Esophagus mucosa (tissue), 1 donor: Measurements from ENCODE around the gene OSBP2. TPM values are rescaled to one million over a fixed set of nuclear protein-coding genes. Genes with fewer than 3 reads are reported as not detected.

ENCODE experiments used
- ATAC-seq: fragments of 200-7000 bp; cut with Tn5 transposase; one replicate; pipeline ENCODE4 v1.9.1; 2020
- total RNA-seq: library from RNA; stranded (reverse); gene quantifications from one replicate; pipeline ENCODE4 v1.2.4, GENCODE V29; 2023
- donor health status: DM: yes; HTN: yes; CAD: no.

The OSBP2 gene
- total RNA-seq, 1 donor from 2014 or later = 3.0 TPM

DNA sequence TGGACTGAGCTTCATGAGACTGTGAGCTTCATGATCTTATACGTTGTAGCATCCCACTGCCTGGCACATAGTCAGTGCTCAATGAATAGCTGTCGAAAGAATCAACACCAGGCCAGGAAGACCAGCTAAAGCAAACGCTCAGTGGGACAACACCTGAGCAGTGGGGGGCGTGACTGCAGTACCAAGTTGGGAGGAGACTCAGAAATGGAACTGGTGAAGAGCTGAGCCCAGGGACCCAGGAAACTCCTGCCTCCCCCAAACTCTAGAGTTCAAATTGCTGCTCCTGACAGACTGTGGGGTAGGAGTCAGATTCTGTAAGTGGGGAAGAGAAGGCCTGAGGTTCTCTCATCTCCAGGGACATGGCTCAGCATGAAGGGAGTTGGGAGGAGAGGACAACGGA is 214.6 kb downstream of the OSBP2 start:
- no peak for ATAC-seq

DNA sequence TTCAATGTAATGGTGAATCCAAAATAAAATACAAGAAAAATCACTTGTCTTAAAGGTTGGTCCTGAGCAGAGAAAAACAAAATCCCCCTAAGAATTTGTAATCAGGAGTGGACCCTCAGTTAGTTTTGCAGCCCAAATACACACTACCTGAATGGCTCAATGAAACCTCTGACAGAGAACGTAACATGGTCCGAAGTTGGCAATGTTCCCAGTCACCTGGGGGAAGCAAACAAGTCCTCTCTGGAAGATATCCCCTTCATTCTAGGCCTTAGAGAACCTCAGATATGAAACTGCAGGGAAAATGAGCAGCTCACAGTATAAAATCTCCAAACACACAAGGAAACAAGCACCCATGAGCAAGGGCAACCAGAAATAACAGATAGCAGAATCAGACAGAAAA is 215.7 kb downstream of the OSBP2 start:
- no peak for ATAC-seq

DNA sequence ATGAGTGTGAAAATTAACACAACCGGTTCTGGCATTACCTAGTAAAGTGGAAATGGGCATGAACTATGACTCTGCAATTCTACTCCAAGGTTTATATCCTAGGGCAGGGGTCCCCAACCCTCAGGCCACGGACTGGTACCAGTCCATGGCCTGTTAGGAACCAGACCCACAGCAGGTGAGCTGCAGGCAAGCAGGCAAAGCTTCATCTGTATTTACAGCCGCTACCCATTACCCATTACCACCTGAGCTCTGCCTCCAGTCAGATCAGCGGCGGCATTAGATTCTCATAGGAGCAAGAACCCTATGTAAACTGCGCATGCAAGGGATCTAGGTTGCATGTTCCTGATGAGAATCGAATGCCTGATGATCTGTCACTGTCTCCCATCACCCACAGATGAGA is 224.1 kb downstream of the OSBP2 start:
- no peak for ATAC-seq

DNA sequence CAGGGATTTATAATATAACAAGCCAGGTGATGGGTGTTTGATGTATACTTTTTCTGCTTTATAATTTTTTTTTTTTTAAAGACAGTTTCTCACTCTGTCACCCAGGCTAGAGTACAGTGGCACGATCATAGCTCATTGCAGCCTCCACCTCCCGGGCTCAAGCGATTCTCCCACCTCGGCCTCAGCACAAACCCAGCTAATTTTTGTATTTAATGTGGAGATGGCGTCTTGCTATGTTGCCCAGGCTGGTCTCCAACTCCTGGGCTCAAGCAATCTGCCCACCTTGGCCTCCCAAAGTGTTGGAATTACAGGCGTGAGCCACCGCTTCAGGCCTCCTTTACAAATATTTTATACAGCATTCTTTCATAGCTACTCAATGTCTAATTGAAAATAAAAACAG is 225.3 kb downstream of the OSBP2 start:
- no peak for ATAC-seq

DNA sequence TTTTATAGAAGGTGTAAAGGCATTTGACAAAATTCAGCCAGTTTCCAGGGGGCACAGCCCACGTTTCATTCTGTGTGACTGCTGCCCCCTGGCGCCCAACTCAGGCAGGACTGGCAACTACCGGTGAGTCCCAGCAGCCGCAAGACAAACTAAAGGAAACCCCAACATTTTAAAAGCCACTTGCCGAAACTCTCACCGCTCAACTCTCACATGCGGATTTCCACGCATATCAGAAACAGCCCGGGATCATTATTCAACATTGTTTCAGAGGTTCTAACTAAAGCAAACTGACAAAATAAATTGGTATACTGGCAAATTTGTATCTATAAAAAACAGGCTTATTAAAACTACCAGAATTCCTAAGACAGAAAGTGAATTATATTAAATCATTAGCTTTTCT is 225.7 kb downstream of the OSBP2 start:
- ATAC-seq = peak; percentile 62

DNA sequence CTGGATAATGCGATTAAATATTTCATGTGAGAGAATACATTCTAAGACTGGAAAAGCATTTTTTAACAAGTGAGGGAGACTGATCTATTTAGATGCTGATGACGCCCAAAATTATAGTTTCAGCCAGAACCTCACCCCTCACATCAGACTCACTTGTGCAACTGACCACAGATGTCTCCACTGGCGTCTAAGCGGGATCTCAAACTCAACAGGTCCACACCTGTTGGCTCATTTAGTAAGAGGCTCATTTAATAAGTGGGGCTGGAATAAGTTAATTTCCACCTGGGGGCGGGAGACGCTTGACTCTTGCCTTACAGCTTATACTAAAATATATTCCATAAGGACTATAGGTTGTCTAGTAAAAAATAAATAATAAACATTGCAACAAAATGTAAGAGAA is 226.4 kb downstream of the OSBP2 start:
- ATAC-seq = peak; percentile 40

DNA sequence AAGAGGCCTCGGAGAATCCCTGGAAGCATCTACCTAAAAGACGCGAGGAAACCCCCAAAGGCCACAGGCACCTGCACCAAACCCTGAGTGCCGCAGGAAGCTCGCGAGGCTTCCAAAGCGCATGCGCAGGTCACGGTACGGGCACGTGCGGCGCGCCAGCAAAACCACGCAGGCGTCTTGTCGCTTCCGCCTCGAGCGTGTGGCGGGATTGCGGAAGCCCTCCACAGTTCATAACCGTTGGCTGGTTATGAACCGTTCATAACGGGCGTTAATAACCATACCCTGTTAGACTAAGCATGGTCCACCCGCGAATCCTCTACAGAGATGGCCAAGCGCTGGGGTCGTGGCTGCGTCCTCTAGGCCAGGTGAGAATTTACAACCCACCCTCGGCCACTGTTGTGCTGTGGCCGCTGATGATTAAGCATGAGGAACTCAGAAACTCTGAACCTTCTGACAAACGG is 227.5 kb downstream of the OSBP2 start:
- ATAC-seq = peak; percentile 44

DNA sequence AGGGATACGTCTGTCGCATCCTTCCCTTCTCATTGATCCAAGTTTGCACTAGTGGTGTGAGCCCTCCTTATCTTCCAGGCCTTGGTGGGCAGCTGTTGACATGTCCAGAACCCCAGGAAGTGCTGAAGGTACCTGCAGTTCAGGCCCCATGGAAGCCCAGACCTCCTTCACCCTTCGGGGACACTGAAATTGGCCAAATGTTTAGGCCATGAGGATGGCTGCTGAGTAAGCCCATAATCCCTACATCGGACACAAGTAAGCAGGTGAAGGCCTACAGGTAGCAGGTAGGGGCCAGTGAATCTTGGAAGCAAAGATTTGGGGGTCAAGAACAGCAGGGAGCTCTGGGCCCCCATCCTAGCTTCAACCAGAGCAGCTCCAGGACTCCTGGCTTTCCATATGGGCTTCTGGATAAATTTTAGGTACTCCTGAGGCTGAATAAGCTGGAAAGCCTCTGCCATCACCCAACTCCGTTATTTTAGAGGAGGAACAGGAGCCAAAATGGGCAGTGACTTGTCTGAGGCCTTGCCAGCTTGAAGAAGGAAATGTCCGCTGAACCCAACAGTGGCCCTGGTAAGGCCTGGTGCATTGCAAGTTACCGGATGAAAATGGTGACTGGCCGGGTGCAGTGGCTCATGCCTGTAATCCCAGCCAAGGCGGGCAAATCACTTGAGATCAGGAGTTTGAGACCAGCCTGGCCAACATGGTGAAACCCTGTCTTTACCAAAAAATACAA is 228.7 kb downstream of the OSBP2 start:
- ATAC-seq = no peak

DNA sequence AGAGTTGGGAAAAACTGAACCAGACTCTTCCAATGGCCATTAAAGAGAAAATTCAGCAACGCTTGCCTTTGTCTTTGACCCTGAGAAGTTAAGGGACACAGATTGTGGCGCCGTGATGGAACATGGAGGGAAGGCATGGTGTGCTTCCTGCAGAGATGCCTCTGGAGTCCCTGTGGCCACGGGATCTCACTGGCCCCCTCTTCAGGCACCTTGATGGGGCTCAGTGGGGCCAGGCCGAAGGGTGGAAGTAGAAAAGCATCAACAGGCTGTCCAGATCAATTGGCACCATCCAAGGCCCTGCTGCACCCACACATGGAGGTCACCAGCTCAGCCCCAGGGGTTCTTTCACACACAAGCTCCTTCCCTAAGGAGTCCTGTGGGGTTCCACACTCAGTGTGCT is 231.0 kb downstream of the OSBP2 start:
- ATAC-seq = no peak

DNA sequence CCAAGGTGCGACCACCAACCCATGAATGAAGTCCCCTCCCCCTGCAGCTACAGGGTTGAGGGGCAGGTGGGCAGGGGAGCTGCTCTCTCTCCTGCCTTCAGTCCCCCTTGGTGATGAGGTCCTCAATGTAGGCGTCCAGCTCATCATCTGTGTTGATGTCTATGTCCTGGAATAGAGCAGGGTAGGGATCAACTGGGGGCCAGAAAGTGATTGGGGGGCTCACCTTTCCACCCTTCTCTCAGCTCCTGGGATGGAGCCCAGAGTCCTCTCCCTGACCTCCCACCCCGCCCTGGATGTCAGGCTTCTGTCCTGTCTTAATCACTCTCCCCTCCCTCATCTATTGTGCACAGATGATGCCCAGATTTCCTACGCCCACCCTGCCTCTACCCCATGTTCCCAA is 232.0 kb downstream of the OSBP2 start:
- ATAC-seq = no peak

DNA sequence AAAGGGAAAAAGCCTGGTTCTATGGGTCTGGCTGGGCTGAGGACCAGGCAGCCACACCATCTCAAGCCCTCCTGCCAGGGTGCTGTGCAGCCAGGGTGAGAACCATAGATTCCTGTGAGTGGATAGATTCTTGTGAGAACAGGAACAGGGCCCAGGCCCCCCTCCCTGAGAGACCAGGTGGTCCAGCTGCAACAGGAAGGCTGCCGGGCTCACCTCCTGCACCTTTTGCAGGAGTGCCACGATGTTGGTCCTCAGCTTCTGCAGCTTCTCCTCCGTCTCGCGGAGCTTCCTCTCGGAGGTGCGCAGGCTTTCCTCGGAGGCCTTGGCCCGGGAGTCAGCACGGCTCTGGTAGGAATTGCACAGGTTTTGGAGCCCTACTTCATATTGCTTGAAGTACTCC is 233.1 kb downstream of the OSBP2 start:
- no peak for ATAC-seq

DNA sequence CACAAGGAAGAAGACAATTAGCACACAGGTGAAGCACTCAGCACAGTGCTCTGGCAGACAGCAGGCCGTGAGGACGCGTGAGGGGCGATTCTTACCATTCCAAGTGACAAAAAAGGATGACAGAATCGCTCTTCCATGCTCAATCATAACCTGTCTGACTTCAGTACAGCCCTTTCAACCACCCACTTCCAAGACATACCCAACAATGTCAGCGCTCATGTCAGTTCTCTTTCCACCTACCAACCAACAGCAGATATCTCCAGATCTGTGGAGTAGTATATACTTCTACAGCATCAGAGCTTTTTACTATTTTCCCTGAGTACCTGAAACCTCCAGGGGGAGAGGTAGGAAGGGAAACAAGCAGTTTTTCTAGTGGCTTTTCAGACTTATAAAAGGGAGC is 233.7 kb downstream of the OSBP2 start:
- no peak for ATAC-seq

DNA sequence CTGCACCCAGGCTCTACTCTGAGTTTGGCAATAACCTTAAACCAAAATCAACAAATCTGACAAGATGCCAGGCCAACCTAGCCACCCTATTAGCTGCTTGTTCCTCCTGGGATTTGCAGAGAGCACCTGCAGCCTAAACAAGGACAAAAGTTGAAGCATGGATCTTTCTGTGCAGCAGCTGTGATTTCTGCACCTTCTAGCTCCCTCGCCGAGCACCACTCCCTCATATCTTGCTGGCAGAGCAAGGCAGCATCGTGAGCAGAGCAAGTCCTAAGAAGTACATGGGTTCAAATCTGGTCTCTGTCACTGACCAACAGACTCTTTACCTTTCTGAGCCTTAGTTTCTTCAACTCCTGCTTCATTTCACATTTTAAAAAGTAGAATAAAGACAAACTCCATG is 235.6 kb downstream of the OSBP2 start:
- ATAC-seq = no peak

DNA sequence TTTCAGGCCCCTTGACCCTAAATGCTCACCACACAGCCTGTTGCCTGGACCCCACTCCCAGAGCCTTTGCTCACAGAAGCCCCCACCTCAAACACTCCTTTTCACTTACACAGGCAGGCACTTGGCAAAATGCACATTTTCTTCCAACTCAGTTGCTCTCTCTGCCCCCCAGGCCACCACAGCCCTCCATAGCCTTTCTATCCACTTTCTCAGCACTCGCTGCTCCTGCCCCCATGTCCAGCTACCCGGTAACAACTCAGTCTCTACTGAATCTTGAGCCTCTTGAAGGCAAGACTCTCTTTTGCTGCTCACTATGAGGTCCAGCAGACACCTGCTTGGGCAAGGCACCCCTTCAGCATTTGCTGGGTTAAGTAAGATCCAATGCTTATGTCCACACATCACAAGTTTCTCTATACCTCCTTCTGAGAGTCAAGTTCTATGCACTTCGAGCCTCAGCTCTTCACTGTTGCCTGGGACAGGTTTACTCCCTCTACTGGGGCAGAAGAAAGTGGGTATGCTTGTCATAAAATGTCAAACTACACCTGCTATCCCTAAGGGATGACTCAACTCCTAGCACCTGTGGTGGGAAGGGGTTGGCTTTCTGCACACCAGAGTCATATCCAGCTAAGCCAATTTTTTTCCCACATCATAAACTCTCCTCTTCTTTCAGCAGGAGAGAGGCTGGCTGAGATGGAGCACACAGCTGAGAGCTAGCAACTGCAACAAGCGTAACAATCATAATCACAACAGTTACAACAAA is 237.0 kb downstream of the OSBP2 start:
- ATAC-seq = no peak

DNA sequence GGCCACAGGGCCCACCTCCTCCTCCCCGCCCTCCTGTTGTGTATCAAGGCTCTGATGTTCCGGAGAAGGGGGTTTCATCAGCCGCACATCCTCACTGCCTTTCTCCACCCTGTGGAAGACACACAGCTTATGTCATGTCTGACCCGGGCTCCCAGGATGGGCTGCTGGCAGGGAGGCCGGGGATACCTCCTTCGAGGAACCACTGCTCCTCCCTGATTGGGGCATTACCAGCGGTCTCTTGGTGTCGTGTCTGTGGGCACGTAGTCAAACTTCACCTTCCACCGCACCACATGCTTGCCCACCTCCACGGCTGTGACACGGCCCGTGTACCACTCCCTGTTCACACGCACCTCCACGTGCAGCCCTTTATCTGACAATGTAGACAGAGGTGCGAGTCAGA is 238.0 kb downstream of the OSBP2 start:
- ATAC-seq = no peak

DNA sequence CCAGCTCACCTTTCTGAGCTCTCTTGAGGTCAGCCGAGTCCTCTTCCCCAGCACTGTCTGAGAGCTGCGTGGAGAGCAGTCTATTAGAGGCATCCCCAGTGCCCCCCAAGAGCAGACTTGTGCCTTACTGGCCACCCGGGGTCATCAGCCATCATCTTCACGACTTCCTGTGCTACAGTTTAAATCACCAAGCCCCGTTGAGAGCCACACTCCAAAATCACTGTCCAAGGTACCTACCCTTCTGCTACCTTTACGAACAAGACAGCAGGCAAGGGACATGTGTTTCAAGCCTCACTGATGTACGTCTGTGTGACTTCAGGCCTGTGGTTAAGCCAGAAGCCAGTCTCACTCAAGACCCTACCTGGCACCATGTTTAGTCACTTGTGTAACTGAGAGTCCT is 238.8 kb downstream of the OSBP2 start:
- no peak for ATAC-seq

DNA sequence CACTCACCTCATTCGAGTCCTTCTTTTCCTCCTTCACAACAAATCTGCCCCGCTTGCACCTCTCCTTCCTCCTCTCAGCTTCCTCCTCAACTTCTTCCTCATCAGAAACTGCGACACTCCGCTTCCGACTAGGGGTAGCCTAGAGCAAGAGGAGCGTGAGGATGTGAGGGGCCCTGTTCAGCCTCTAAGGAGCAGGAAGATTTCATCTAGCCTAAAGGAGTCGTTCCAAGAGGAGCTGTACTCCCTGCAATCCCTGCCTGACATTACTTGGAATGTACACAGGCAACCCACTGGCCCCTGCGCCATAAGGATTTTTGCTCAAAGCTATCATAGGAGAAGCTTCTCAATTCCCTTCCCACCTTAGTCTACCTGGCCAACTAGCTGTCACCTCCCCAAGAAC is 239.4 kb downstream of the OSBP2 start:
- ATAC-seq = no peak

DNA sequence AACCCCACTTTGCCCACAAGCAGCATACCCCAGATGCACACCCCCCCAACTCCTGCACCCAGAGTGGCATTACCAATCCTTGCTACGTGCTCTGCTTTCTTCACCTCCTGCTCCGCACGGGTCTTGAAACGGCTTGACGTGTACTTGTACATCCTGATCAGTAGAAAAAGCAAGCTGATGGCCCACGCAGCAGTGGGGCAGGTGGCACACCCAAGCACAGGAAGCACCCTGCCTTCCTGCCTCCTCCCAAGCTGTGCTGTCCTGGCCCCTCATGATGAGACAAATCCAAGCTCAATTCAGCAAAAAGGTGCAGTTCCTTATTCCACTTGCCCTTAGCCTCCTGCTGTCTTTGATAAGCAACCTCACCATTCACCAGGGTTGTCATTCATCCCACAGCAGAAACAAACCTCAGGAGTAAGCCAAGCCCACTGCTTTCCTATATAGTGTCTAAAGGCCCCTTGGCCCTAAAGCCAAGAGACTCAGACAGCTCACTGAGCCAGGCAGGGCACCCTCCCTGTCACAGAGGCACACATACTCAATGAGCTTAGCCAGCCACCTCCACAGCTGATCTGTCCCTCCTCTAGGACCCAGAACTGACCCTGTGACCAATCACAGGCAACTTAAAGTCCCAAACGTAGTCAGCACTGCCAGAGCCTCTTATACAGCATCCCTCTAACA is 246.2 kb downstream of the OSBP2 start:
- no peak for ATAC-seq

DNA sequence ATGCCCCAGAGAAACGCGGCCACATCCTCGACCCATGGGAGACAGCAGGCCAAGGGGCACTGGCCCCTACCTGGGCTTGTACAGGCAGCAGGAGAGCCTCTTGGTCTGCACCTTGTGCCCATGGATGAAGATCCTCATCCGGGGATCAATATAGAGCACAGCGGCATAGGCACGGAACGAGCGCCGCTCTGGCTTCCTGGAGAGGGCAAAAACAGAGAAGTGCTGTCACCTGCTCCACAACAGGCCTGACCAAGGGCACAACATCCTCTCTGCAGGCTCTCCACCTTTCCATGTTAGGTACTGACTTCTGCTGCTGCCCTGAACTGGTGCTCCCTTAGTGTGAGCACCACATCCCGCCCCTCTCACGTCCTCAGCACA is 246.7 kb downstream of the OSBP2 start:
- no peak for ATAC-seq

DNA sequence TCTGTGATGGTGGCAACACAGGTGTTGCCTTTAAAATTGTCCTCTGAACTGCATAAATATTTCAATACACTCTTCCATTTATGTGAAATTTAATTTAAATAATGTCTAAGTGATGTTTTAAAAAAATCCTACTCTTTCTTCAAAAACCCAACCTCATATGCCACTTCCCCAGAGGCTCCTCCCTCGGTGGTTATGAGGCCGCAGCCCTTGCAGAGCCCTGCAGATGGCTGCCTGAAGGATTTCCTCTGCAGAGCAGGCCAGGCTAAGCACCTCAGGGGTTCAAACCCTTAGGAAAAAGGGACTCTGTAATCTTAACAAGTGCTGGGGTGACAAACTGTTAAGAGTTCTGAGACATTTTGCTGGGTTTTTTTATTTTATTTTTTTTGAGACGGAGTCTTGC is 248.7 kb downstream of the OSBP2 start:
- no peak for ATAC-seq

DNA sequence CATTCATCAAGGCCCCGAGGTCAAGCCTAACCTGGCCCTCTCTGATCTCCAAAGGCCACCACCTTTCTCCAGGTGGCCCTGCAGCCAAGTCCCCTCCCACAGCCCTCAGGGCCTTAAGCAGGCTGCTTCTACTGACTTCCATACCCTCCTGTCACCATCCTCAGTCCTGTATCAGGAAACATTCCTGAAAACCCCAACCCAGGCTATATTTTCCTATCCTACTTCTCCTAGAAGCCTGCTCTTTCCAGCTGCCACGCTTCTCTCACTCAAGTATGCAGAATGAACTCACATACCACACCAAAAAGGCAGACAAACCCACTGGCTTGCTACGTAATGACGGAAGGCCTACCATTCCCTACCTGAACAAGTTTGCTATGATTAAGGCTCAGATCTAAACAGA is 250.3 kb downstream of the OSBP2 start:
- ATAC-seq = no peak

DNA sequence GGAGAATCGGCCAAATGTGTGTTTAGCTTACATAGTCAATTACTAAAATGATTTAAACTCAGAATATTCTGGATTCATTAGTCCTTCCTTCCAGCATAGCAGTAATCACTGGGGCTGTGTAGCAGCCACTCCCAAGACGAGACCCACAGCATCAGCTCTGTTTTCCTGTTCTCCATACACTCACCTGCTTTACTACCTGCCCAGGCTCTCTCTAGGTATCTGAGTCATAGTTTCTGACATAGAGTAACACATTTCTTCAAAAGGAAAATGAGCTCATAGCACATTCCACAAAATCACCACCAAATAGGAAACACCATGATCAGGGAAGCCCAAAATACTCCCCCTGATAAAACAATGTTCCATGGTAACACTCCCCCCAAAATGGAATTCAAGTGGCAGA is 251.0 kb downstream of the OSBP2 start:
- peak; percentile 79 for ATAC-seq

DNA sequence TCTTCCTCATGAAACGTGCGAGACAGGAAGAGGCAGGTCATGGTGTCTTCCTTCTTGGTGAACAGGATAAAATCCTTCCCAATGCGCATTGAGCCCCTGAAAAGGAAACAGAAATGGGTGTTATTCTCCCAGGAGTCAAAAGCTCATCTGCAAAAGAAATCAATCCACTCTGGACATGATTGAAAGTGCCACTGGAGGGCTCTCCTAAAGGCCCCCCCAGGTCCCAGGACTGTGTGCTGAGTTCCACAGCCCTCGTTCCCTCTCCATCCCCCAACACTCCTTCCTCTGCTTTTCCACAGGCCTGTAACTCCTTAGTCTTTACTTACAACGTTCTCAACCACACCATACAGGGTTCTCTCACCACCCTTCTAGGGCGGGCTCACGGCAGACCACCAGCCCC is 251.7 kb downstream of the OSBP2 start:
- ATAC-seq = no peak
